Measurements from ENCODE around the gene MYOF. TPM values are rescaled to one million over a fixed set of nuclear protein-coding genes. Genes with fewer than 3 reads are reported as not detected.
A peak's percentile ranks its signal among the peaks of the same experiment; 100 is the strongest.

The MYOF gene
- total RNA-seq, 2 donors from 2014 or later = 0.57 to 15.8 TPM

DNA sequence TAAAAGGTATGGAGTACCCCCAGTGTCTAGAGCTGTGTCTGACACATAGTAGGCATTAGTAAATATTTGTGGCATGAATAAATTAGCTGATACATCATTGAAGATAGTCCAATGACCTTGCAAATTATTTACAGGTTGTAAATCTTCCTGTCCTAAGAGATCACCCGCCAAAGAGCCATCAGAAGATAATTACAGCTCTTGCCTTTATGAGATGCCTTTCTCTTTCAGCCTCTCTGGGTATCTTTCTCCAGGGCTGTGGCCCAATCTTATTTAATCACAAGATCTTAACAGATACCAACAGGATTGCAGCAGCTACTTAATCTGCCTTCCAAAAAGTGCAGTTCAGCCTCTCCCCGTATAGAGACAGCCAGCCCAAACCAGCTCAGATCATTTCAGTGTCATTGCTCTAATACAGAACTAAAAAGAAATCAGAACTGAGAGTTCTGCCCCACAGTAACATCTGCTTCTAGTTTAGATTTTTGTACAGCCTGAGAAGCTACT, 41.5 kb downstream of the MYOF start:
- H3K27ac Mint-ChIP-seq = no peak overlapping the region
- H3K36me3 Mint-ChIP-seq = no peaks in the 10 kb centered on the region
- H3K27me3 Mint-ChIP-seq = peaks cover 11 to 15% of the 10 kb centered on the region in 2 donors
- no peaks in the 10 kb centered on the region for H3K9me3 Mint-ChIP-seq
- no peak for DNase-seq (ENCODE audit: low spot score)
- ATAC-seq = no peak
- H3K4me3 Mint-ChIP-seq = no peak overlapping the region
- no peaks in the 10 kb centered on the region for H3K4me1 Mint-ChIP-seq (ENCODE audit: low read depth in 2 of 2)

DNA sequence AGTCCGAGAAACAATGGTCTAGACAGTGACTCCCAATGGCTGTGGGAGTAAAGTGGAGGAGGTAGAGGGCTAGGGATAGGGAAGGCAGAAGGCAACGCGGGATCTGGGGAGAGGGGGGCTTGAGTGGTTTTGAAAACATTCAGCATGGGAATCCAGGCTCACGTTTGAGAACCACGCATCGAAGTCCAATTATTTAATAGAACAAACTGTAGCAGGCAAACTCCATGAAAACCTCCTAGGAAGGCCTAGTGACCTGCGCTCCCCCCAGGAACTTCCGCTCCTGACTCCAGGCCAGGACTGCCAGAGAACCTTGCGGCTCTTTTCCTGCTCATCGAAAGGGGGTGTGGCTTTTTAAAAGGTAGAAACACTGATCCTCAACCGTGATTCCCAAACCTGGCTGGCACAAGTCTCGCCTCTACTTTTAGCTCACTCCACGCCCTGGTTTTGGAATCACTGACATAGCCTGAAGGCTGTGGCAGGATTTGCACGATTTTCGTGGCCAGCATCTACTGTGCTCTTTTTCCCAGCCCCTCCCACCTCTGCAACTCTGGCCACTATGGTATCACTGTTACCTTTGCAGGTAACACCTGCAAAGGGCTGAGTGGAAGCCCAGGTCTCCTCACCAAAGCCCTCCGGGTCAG, 43.4 kb downstream of the MYOF start:
- H3K9me3 Mint-ChIP-seq = no peaks in the 10 kb centered on the region
- no peaks in the 10 kb centered on the region for H3K36me3 Mint-ChIP-seq
- no peaks in the 10 kb centered on the region for H3K4me1 Mint-ChIP-seq (ENCODE audit: low read depth in 2 of 2)
- no peak overlapping the region for H3K27ac Mint-ChIP-seq
- DNase-seq (ENCODE audit: low spot score) = no peak
- peaks cover 14 to 15% of the 10 kb centered on the region in 2 donors for H3K27me3 Mint-ChIP-seq
- no peak overlapping the region for H3K4me3 Mint-ChIP-seq
- ATAC-seq = no peak

DNA sequence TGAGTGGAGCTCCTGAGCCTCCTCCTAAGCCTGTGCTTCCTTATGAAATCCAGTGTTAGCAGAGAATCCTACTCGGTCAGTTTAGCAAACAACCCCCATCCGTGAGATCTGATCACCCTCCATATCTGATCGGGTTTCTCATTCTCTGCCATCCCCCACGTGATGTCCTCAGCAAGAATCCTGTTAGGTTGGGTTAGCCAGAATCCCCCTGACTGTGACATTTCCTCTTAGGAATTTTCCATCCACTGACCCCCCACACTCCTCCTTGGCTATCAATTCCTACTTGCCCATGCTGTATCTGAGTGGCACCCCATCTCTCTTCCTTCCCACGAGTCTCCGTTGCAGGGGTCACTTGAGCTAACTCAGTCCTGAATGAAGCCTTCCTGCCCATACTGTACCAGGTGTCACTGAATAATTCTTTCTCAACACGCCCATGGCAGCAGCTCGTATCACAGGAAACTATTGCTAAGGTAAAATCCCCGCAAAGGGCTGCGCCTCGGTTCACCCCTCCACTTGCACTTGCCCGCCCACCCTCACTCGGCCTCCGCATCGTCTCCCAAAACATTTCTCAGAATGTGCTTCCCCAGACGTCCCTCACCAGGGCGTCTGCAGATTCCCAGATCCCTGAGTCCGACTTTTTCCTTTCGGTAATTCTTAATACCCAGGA, 44.1 kb downstream of the MYOF start:
- Mint-ChIP-seq H3K9me3 (no peaks in the 10 kb centered on the region), H3K4me3 (no peak overlapping the region), H3K27me3 (peaks cover 11 to 15% of the 10 kb centered on the region in 2 donors), H3K36me3 (no peaks in the 10 kb centered on the region), H3K27ac (no peak overlapping the region), H3K4me1 (ENCODE audit: low read depth in 2 of 2) (no peaks in the 10 kb centered on the region)
- DNase-seq (ENCODE audit: low spot score) (no peak), ATAC-seq (peak; percentile 9 to 55)

DNA sequence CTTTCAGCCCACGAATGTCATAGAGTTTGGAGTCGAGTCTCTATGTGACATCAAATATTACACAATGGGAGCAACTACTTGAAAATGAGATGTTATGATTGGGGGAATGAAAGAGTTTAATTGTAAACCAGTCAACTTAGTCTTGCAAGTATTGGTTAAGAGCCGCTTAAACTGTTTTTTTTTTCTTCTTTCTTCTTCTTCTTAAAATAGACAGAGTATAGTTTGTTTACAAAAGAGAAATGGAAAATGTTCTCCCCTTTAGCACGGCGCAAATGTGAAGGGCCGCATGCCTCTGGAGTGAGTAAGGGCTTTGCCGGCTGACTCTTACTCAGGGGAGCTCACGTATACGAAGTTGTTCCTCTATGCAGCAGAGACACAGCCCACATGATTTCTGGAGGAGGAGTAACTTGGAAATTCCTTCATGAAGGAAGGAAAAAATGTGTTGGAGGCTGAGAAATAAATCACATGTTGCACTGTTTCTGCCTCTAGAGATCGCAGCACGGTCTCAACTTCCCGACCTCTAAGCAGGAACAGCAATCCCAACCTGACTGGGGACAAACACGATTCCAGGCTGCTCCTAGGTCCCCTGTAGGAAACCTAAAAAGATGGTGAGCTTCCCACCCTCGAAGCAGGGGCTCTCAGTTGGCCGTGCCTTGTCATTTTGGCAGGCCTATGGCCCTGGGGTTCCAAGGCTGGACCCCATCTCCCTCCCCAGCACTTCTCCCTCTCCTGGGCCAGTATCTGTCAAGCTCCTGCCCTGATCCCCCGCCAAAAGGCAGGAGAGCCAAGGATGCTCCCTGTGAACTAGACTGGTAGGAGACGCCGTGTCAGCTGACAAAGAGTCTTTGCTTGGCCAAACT, 44.8 kb downstream of the MYOF start:
- Mint-ChIP-seq H3K27ac (no peak overlapping the region), H3K9me3 (no peaks in the 10 kb centered on the region), H3K4me3 (no peak overlapping the region), H3K4me1 (ENCODE audit: low read depth in 2 of 2) (no peaks in the 10 kb centered on the region), H3K36me3 (no peaks in the 10 kb centered on the region), H3K27me3 (peaks cover 11 to 15% of the 10 kb centered on the region in 2 donors)
- DNase-seq (ENCODE audit: low spot score) (no peak), ATAC-seq (peak; percentile 33 to 44)

DNA sequence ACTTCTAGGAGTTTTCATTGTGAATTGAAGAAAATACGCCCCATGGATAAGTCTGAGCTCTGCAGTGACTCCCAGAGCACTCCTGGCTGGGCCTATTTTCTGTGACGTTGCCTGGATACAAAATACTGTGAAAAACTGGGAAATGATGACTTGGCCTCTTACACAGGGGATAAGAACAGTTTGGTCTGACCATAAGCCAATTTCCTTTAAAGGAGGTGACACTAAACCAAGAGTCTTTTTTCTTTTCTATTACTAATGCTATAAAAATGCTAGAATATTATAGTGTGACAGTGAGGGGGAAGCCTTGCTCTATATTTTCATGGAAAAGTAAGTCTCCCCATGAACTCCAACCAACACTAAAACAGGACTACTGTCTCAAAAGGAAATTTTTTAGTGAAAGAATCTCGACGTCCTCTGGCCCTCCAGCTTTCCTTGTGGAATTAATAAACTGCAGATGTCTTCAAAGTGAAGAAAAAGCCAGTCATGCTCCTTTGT, 45.5 kb downstream of the MYOF start:
- H3K9me3 Mint-ChIP-seq = no peaks in the 10 kb centered on the region
- no peak overlapping the region for H3K4me3 Mint-ChIP-seq
- ATAC-seq (no peak), DNase-seq (ENCODE audit: low spot score) (no peak)
- H3K27me3 Mint-ChIP-seq = peaks cover 8 to 15% of the 10 kb centered on the region in 2 donors
- H3K4me1 Mint-ChIP-seq (ENCODE audit: low read depth in 2 of 2) = no peaks in the 10 kb centered on the region
- H3K27ac Mint-ChIP-seq = no peak overlapping the region
- H3K36me3 Mint-ChIP-seq = no peaks in the 10 kb centered on the region

GRCh38 chr10:93435621-93436397, 46.3 kb downstream of the MYOF start:
- Mint-ChIP-seq H3K36me3 (no peaks in the 10 kb centered on the region), H3K4me1 (ENCODE audit: low read depth in 2 of 2) (no peaks in the 10 kb centered on the region), H3K27me3 (peaks cover 8 to 15% of the 10 kb centered on the region in 2 donors), H3K9me3 (no peaks in the 10 kb centered on the region), H3K27ac (no peak overlapping the region), H3K4me3 (no peak overlapping the region)
- ATAC-seq (no peak), DNase-seq (ENCODE audit: low spot score) (no peak)

GRCh38 chr10:93434991-93435491, 47.1 kb downstream of the MYOF start:
- H3K9me3 Mint-ChIP-seq = no peaks in the 10 kb centered on the region
- no peak for ATAC-seq
- H3K27ac Mint-ChIP-seq = no peak overlapping the region
- no peaks in the 10 kb centered on the region for H3K4me1 Mint-ChIP-seq (ENCODE audit: low read depth in 2 of 2)
- no peak for DNase-seq (ENCODE audit: low spot score)
- H3K4me3 Mint-ChIP-seq = no peak overlapping the region
- no peaks in the 10 kb centered on the region for H3K36me3 Mint-ChIP-seq
- peaks cover 8% of the 10 kb centered on the region in 2 donors for H3K27me3 Mint-ChIP-seq

GRCh38 chr10:93431361-93431760, 50.8 kb downstream of the MYOF start:
- Mint-ChIP-seq H3K36me3 (no peaks in the 10 kb centered on the region), H3K9me3 (no peaks in the 10 kb centered on the region), H3K27ac (no peak overlapping the region), H3K4me3 (no peak overlapping the region), H3K27me3 (peaks cover 0 to 3% of the 10 kb centered on the region in 2 donors), H3K4me1 (ENCODE audit: low read depth in 2 of 2) (peaks cover 3 to 5% of the 10 kb centered on the region in 2 donors)
- ATAC-seq (no peak), DNase-seq (ENCODE audit: low spot score) (no peak)

DNA sequence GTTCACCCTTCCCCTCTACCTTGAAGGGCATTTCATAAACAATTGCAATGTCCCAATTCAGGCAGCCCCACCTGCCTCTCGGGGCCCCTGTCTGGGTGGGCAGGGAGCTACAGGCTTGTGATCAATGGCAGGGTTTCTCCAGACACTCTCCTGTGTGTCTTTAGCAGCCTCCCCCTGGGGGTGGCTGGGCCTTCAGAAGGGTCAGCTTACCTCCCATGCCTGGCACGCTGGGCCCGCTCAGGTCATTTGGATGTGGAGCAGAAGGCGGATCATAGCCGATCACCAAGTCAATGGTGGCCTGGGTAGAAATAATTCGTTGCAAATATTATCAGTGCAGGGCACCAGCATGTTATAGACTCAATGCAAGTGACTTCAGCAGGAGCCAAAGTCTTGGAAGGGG, 56.3 kb downstream of the MYOF start:
- no peak overlapping the region for H3K27ac Mint-ChIP-seq
- H3K27me3 Mint-ChIP-seq = no peaks in the 10 kb centered on the region
- no peak overlapping the region for H3K4me3 Mint-ChIP-seq
- H3K4me1 Mint-ChIP-seq (ENCODE audit: low read depth in 2 of 2) = peaks cover 3 to 5% of the 10 kb centered on the region in 2 donors
- DNase-seq (ENCODE audit: low spot score) (no peak), ATAC-seq (no peak)
- H3K36me3 Mint-ChIP-seq = no peaks in the 10 kb centered on the region
- H3K9me3 Mint-ChIP-seq = no peaks in the 10 kb centered on the region

- Mint-ChIP-seq H3K4me1 (ENCODE audit: low read depth in 2 of 2) (no peaks in the 10 kb centered on the region), H3K36me3 (no peaks in the 10 kb centered on the region), H3K27ac (no peak overlapping the region), H3K27me3 (peaks cover 0 to 6% of the 10 kb centered on the region in 2 donors), H3K9me3 (no peaks in the 10 kb centered on the region), H3K4me3 (no peak overlapping the region)
- ATAC-seq = no peak
- no peak for DNase-seq (ENCODE audit: low spot score)
These were observed 60.0 kb downstream of the MYOF start for GRCh38 chr10:93422118-93422517.

- H3K27ac Mint-ChIP-seq = no peak overlapping the region
- no peaks in the 10 kb centered on the region for H3K36me3 Mint-ChIP-seq
- no peak overlapping the region for H3K4me3 Mint-ChIP-seq
- H3K27me3 Mint-ChIP-seq = peaks cover 0 to 6% of the 10 kb centered on the region in 2 donors
- DNase-seq (ENCODE audit: low spot score) = no peak
- no peak for ATAC-seq
- H3K4me1 Mint-ChIP-seq (ENCODE audit: low read depth in 2 of 2) = no peaks in the 10 kb centered on the region
- no peaks in the 10 kb centered on the region for H3K9me3 Mint-ChIP-seq
These were observed 60.9 kb downstream of the MYOF start for GRCh38 chr10:93420944-93421825.

DNA sequence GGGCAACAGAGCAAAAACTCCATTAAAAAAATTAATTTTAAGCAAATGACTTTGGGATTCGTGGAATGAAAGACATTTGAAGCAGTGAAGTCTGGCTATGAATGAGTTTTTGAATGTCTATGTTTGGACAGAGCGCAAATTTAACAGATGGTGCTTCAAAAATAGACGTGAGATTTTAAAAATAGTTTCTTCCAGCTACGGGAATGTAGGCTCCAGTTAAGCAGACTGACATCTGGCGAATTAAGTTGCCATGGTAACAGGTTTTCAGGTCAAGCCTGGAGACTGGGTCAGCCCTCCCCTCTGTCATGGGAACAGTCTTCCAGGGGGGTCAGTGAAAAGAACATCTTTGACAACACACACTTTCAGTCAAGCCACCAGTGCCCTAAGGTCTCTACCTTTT, 62.0 kb downstream of the MYOF start:
- ATAC-seq (no peak), DNase-seq (ENCODE audit: low spot score) (no peak)
- Mint-ChIP-seq H3K36me3 (no peaks in the 10 kb centered on the region), H3K27me3 (peaks cover 0 to 6% of the 10 kb centered on the region in 2 donors), H3K4me3 (no peak overlapping the region), H3K4me1 (ENCODE audit: low read depth in 2 of 2) (peaks cover 6% of the 10 kb centered on the region in 2 donors), H3K9me3 (no peaks in the 10 kb centered on the region), H3K27ac (no peak overlapping the region)
